Measurements from ENCODE around the gene MINDY3.

GRCh38 chr10:15801641-15802040 is 58.7 kb downstream of the MINDY3 start:
- TF ChIP-seq CTCF (conservative IDR thresholded peaks at IDR 0.05) (no peak), EZH2 (IDR thresholded peaks at IDR 0.05; ENCODE audit: low read depth) (no peak)
